ENCODE measurements around the gene YIPF3. TPM values are rescaled to one million over a fixed set of nuclear protein-coding genes. Genes with fewer than 3 reads are reported as not detected.
"Not testable (repeated sequence)": the region's sequence is repeated elsewhere in the genome, so short reads cannot be mapped to it uniquely, and the experiment has no call there.

Gene YIPF3
- total RNA-seq, 2 donors from 2014 or later = 54.6 to 61.3 TPM

DNA sequence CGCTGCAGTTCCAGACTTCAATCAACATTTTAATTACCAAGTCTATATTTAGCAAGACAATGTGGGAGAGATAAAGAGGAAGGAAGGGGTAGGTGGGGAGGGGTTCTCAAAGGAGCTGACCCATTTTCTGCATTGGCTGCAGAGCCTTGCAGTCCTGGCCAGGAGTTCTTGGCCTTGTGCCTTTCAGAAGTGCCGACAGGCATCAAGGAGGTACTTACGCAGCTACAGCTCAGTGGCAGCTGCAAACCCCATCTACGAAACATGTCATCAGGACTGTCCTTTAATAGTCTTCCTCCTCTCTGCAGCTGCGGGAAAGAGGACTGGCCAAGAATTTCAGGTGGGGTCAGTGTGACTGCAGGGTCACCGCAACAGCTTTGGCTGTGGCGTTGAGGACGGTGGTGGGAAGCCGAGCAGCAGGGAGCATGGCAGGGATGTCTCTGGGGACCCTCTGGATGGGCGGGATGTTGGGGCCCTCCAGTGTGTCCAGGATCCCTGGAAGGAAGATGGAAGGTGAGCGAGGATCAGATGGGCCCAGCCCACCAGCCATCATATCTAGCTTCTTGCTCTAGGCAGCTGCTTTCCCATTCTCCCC lies 4.8 kb downstream of the YIPF3 start:
- peak; percentile 51 for DNase-seq (ENCODE audit: low spot score)
- intact Hi-C loops (cut with DNase I) = no loop called here

GRCh38 chr6:43510827-43511163 lies 5.9 kb downstream of the YIPF3 start:
- intact Hi-C loops (cut with DNase I) = no loop called here
- no peak for DNase-seq (ENCODE audit: low spot score)

GRCh38 chr6:43509984-43510826 lies 6.5 kb downstream of the YIPF3 start, which contains the start of gene LRRC73:
Gene LRRC73 (minus strand): TSS chr6:43510346. CDS start chr6:43509785, 561 bp downstream.
- intact Hi-C loops (cut with DNase I) = loop anchor here (5.0 to 10.0 kb wide), 4 partner anchors 53 to 248 kb away; partner anchors contain the start of gene DLK2 (in 1 of the 2)
- DNase-seq (ENCODE audit: low spot score) = peak; percentile 96

- intact Hi-C loops (cut with DNase I) = loop anchor here (5.0 to 10.0 kb wide), 4 partner anchors 52 to 247 kb away; partner anchors contain the start of gene DLK2 (in 1 of the 2)
- DNase-seq (ENCODE audit: low spot score) = peak; percentile 81
Observed at GRCh38 chr6:43509142-43509983, 7.4 kb downstream of the YIPF3 start.

GRCh38 chr6:43508481-43509141 lies 8.1 kb downstream of the YIPF3 start:
- intact Hi-C loops (cut with DNase I) = loop anchor here (5.0 to 10.0 kb wide), 4 partner anchors 51 to 246 kb away; partner anchors contain the start of gene DLK2 (in 1 of the 2)
- DNase-seq (ENCODE audit: low spot score) = no peak

- DNase-seq (ENCODE audit: low spot score) = peak; percentile 91
- intact Hi-C loops (cut with DNase I) = loop anchor here (5.0 to 10.0 kb wide), 4 partner anchors 50 to 245 kb away; partner anchors contain the start of gene DLK2 (in 1 of the 2)
Observed at GRCh38 chr6:43506667-43507471, 9.9 kb downstream of the YIPF3 start.

- DNase-seq (ENCODE audit: low spot score) = peak; percentile 16
Observed at GRCh38 chr6:43506171-43506570, 10.6 kb downstream of the YIPF3 start.

DNA sequence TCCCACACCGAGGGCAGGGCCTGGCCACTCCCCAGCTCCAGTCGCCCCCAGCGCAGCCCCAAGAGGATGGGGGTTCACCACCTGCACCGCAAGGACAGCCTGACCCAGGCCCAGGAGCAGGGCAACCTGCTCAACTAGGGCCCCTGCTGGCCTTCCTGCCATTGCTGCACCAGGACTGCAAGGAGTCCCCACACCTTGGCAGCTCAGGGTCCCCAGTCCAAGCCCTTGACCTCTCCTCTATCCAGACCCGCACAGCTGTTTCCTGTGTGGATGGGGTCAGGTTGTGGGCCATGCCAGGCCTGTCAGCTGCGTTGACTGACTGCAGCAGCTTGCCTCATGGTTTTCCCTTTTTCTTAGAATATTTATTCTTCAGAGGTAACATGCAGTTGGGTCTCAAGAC lies 11.0 kb downstream of the YIPF3 start:
- DNase-seq (ENCODE audit: low spot score) = no peak
- intact Hi-C loops (cut with DNase I) = loop anchor here (5.0 to 10.0 kb wide), 4 partner anchors 48 to 243 kb away; partner anchors contain the start of gene DLK2 (in 1 of the 2)

More at GRCh38 chr6:43506171-43506570, 10.6 kb downstream of the YIPF3 start:
- intact Hi-C loops (cut with DNase I) = loop anchor here (5.0 to 10.0 kb wide), 4 partner anchors 49 to 244 kb away; partner anchors contain the start of gene DLK2 (in 1 of the 2)

GRCh38 chr6:43504756-43505593 lies 11.8 kb downstream of the YIPF3 start:
- DNase-seq (ENCODE audit: low spot score) = peak; percentile 74
- intact Hi-C loops (cut with DNase I) = loop anchor here (5.0 to 10.0 kb wide), 4 partner anchors 48 to 243 kb away; partner anchors contain the start of gene DLK2 (in 1 of the 2)

DNA sequence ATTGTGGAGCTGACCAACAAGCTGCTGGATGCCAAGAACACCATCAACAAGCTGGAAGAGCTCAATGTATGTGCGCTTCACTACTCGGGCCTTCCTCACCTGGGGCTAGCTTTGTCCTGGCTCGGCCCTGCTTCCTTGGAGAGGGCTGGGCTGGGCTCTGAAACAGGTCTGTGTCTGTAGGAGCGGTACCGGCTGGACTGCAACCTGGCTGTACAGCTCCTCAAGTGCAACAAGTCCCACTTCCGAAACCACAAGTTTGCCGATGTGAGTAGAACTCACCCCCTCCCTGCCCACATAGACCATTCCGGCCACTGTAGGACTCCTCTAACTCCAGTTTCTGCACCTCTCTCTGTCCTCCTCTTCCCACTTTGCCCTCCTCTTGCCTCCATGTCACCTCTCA lies 13.3 kb downstream of the YIPF3 start:
- DNase-seq (ENCODE audit: low spot score) = peak; percentile 54
- intact Hi-C loops (cut with DNase I) = loop anchor here in 1 of 2 donors (10.0 kb wide), 1 partner anchor 119 kb away; no protein-coding TSS in a partner anchor

GRCh38 chr6:43502666-43503065 lies 14.1 kb downstream of the YIPF3 start:
- intact Hi-C loops (cut with DNase I) = loop anchor here in 1 of 2 donors (10.0 kb wide), 1 partner anchor 118 kb away; no protein-coding TSS in a partner anchor
- DNase-seq (ENCODE audit: low spot score) = no peak

GRCh38 chr6:43500921-43501320 lies 15.8 kb downstream of the YIPF3 start:
- no peak for DNase-seq (ENCODE audit: low spot score)
- intact Hi-C loops (cut with DNase I) = loop anchor here in 1 of 2 donors (10.0 kb wide), 1 partner anchor 116 kb away; no protein-coding TSS in a partner anchor

DNA sequence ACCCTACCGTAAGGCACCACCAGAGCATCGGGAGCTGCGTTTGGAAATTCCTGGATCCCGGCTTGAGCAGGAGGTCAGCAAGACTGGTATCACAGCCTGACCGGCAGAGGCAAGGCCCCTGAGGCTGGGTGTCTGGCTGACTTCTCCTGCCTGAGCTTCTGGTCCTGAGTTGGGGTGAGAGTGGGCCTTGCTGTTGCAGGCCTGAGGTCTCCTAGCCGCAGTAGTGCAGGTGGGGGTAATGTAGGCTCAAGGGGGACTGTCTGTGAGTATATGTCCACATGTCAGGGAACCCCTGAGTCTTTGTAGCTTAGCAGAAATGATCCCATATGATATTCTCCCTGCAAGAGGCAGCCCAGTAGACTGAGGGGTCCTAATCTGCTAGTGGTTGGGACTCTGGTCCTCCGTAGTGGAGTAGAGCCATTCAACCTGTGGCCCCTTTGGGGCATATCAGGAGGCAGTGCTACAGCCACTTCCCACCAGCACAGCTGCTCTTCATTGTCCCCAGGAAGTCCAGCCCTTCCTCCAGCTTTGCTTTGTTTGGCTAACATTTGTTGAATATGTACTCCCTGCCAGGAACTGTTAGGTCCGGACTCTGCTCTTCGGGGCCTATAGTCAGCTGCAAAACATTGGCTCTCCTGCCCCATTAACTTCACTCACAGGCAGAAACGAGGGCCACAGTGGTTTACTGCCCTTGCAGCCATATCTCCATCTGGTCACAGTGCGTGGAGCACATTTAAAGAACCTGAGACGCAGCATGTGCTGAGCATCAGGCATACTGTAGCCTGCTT lies 17.5 kb downstream of the YIPF3 start:
- peak; percentile 22 for DNase-seq (ENCODE audit: low spot score)
- intact Hi-C loops (cut with DNase I) = no loop called here

GRCh38 chr6:43498291-43498690 lies 18.4 kb downstream of the YIPF3 start:
- intact Hi-C loops (cut with DNase I); DNase-seq (ENCODE audit: low spot score): not testable (repeated sequence)

DNA sequence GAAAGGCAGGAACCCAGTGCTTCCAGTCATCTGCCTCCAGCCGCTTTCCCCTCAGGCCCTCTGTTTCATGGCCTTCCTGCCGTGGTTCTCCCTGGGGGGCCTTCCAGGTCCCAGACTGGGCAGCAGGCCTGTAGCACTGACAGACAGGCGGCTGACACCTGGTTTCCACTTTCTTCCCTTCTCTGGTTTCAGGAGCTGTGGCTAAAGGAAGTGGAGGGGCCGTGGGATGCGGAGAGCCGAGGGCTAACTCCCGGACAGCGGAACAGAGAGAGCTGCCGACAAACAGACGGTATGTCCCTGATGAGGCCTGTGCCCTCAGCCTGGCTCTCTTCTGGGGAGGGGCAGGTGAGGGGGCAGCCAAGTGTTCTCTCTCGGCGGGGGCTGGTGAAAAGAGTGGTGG lies 19.0 kb downstream of the YIPF3 start:
- no peak for DNase-seq (ENCODE audit: low spot score)
- intact Hi-C loops (cut with DNase I) = no loop called here

DNA sequence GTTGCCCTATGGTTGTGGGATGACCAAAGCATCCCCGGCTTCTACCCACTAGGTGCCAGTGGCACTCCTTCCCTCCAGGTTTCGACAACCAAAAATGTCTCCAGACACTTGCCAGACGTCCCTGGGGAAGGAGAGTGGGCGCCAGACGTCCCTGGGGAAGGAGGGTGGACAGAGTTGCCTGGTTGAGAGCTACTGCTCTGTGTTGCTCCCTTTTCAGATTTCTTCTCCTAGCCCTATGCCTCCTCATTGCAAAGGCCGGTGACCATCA lies 19.7 kb downstream of the YIPF3 start:
- intact Hi-C loops (cut with DNase I) = no loop called here
- DNase-seq (ENCODE audit: low spot score) = no peak
